ENCODE results near the gene EXOSC2.

Gene EXOSC2

DNA sequence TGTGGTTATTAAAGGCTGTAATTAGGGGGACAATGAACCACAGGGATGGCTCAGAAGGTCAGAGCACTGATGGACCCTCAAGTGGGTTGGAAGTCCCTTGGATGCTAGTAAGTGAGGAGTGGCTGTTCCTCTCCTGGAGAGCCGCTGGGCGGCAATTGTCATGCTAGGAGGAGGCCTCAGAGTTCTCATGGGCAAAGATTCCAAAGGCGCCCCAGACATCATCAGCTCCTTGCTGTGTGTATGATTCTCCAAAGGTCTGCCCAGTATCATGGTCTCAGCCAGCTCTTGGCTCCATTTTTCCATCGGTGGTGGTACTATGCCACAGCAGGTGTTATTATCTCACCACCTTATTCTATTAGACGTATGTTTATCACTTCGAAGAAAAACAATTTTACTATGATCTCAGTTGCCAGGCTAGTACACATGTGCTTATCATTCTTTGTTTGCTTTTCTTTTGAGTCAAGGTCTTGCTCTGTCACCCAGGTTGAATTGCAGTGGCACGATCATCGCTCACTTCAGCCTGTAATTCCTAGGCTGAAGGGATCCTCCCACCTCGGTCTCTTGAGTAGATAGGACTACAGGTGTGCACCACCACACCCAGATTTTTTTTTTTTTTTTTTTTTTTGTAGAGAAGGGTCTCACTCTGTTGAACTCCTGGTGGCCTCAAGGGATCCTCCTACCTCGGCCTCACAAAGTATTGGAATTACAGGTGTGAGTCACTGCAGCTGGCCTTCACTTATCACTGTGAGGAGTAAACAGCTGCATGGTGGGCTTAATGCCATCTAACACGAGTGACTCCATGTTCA is 46.8 kb downstream of the EXOSC2 start:
- no peak for DNase-seq

GRCh38 chr9:130741024-130741305 is 47.4 kb downstream of the EXOSC2 start:
- no peak for DNase-seq

GRCh38 chr9:130741831-130742449 is 48.4 kb downstream of the EXOSC2 start:
- no peak for DNase-seq

DNA sequence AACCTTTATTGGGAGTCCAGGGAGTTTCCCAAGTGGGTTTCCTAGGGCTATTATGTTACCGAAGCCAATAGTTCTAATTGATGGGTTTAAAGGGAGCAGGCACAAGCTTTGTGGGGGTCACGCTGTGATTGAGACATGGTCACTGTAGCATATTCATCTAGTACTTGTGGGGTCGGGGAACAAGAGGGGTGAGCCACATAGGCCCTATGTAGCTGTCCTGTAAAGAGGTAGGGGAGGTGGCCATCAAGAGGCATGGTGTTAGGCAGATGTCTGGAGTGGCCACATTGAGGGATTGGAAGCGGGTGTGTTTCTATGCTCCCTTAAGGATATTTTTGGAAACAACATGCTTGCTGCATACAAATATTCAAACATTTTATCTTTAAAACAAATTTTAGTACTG is 50.1 kb downstream of the EXOSC2 start:
- no peak for DNase-seq

GRCh38 chr9:130745210-130745800 is 51.7 kb downstream of the EXOSC2 start:
- no peak for DNase-seq

DNA sequence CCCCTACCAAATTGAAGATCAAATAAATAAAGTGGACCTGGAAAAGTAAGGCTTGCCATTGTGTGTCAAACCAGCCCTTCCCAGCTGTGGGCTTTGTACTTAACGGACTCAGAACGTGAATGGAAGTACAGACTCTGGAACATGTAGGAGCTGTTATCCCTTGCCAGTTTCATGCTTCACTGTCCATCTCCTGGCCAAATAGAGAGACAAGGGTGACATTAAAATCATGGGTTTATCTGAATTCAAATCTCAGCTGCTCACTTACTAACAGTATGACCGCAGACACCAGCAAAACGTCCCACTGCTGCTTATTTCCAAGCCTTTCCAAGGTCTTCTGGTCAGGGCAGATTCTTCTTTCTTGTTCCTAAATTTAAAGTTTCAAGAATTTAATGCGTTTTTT is 52.2 kb downstream of the EXOSC2 start:
- no peak for DNase-seq

- no peak for DNase-seq
Measured at GRCh38 chr9:130746434-130747212, 53.0 kb downstream of the EXOSC2 start.

DNA sequence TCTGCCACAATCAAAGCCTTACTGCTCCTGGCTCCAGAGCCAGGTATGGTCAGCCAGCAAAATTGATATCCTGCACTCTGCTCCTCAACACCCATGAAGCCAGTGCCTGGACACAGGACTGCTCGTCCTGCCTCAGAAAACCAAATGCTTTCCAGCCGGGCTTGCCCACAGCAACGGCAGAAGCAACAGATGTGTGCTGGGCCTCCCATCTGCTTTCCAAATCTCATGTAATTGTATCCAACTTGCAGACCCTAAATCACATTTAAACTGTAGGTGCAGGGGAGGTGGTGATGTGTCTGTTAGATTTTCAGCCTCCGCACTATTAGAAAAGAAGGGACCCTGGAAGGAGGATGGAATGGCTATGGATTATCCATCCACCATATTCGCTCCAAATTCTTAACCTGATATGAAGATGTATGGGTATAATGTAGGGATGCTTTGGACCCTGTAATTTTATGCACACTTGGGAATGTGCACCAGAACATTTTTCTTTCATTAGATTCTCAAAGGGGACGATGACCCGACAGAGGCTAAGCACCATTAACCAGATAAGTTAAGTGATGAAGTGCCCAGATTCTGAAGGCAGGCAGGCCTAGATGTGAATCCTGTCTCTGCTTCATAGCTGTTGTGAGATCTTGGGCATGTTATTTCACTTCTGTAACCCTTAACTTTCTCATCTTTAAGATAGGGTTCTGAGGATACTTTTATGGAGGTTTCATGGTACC is 58.2 kb downstream of the EXOSC2 start:
- peak; percentile 62 for DNase-seq
